ENCODE results near the gene KCNMA1.

KCNMA1 gene

GRCh38 chr10:76879116-76879913 lies 758.3 kb downstream of the KCNMA1 start:
- no peak for DNase-seq (ENCODE audit: low read depth, low spot score)
- no peak for TF ChIP-seq CTCF (IDR thresholded peaks at IDR 0.05; ENCODE audit: low read depth, low read length)
- in situ Hi-C loops (cut with HindIII; ENCODE audit: low sequenced_read_pairs) = no loop called here
- no peak overlapping the region for H3K4me3 ChIP-seq (ENCODE audit: low read depth, low read length)

- TF ChIP-seq CTCF (IDR thresholded peaks at IDR 0.05; ENCODE audit: low read depth, low read length) = no peak
- H3K4me3 ChIP-seq (ENCODE audit: low read depth, low read length) = no peak overlapping the region
- no peak for DNase-seq (ENCODE audit: low read depth, low spot score)
- in situ Hi-C loops (cut with HindIII; ENCODE audit: low sequenced_read_pairs) = no loop called here
These were observed 759.1 kb downstream of the KCNMA1 start for GRCh38 chr10:76878514-76878913.

- no peak for DNase-seq (ENCODE audit: low read depth, low spot score)
- in situ Hi-C loops (cut with HindIII; ENCODE audit: low sequenced_read_pairs) = no loop called here
- no peak overlapping the region for H3K4me3 ChIP-seq (ENCODE audit: low read depth, low read length)
- TF ChIP-seq CTCF (IDR thresholded peaks at IDR 0.05; ENCODE audit: low read depth, low read length) = no peak
These were observed 762.7 kb downstream of the KCNMA1 start for GRCh38 chr10:76874896-76875295.

GRCh38 chr10:76874176-76874575 lies 763.4 kb downstream of the KCNMA1 start:
- TF ChIP-seq CTCF (IDR thresholded peaks at IDR 0.05; ENCODE audit: low read depth, low read length) = no peak
- no peak overlapping the region for H3K4me3 ChIP-seq (ENCODE audit: low read depth, low read length)
- peak; percentile 10 for DNase-seq (ENCODE audit: low read depth, low spot score)
- in situ Hi-C loops (cut with HindIII; ENCODE audit: low sequenced_read_pairs) = no loop called here

GRCh38 chr10:76871697-76872295 lies 765.8 kb downstream of the KCNMA1 start:
- no peak for DNase-seq (ENCODE audit: low read depth, low spot score)
- TF ChIP-seq CTCF (IDR thresholded peaks at IDR 0.05; ENCODE audit: low read depth, low read length) = no peak
- no peak overlapping the region for H3K4me3 ChIP-seq (ENCODE audit: low read depth, low read length)
- in situ Hi-C loops (cut with HindIII; ENCODE audit: low sequenced_read_pairs) = no loop called here

- in situ Hi-C loops (cut with HindIII; ENCODE audit: low sequenced_read_pairs) = no loop called here
- DNase-seq (ENCODE audit: low read depth, low spot score) = no peak
- H3K4me3 ChIP-seq (ENCODE audit: low read depth, low read length) = no peak overlapping the region
- no peak for TF ChIP-seq CTCF (IDR thresholded peaks at IDR 0.05; ENCODE audit: low read depth, low read length)
These were observed 767.7 kb downstream of the KCNMA1 start for GRCh38 chr10:76869931-76870330.
